Activated CD4-positive, CD25-positive, alpha-beta regulatory T cell (primary cell): ENCODE data around the gene ST7.
A peak's percentile ranks its signal among the peaks of the same experiment; 100 is the strongest.
"Not testable (repeated sequence)": the region's sequence is repeated elsewhere in the genome, so short reads cannot be mapped to it uniquely, and the experiment has no call there.

Source experiments
- DNase-seq, 4 experiments: peaks; one replicate each; lab custom pipeline; 2025; lab: John Stamatoyannopoulos, UW

ST7 gene

DNA sequence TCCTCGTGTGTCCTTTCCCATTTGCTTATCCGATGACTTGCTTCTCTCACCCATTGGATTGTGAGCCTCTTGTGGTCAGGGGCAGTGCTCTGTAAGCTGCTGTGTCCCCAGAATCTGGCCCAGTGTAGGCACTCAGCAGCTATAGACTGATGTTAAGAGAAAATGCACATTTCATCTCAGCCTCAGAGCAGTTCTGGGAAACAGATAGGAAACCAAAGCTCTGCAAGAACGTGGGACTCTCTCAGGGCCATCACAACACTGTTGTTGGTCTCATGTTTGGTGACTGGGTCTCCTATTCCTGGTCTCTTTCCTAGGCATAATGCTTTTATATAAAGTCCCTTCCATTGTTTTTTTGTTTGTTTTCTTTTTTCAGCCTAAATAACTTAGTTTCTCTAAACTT lies 141.2 kb downstream of the ST7 start:
- no peak for DNase-seq

DNA sequence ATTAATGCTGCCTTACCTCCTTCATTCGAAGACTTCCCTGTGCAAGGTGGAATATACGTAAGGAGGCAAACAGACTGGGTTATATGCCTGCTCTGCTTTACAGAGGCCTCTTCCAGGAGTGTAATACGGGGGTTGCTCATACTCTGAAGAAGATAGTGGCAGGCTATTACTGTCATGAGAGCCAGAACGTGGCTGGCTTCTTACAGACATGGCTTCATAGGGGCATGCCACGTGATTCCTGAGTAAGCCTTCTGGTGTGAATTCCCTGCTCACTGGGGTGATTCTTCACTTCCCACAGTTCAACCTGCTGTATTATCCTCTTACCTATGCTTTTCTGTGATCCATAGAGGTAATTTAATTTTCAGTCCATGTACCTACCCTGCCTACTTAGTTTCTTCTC lies 141.8 kb downstream of the ST7 start:
- DNase-seq = no peak

- DNase-seq = no peak
Observed at GRCh38 chr7:117096330-117096729, 143.0 kb downstream of the ST7 start.

- no peak for DNase-seq
Observed at GRCh38 chr7:117096942-117097341, 143.6 kb downstream of the ST7 start.

- no peak for DNase-seq
Observed at GRCh38 chr7:117097860-117098259, 144.6 kb downstream of the ST7 start.

DNA sequence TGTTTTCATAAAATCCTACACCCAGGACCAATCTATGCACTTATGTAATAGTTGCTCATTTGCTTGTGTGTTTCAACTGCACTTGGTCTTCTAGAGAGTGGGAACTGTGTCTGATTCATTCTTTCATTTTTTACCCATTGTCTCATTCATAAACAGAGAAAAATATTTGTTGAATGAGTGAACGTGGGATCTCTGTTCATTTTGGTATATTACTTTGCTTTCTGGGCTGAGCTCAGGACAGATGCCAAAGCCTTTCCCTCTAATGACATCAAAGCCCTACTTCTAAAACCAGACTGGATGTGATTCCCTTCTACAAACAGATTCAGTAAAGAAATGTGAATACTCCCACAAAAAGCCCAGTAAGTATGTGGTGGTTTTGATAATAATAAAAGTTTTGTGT lies 145.2 kb downstream of the ST7 start:
- no peak for DNase-seq

DNA sequence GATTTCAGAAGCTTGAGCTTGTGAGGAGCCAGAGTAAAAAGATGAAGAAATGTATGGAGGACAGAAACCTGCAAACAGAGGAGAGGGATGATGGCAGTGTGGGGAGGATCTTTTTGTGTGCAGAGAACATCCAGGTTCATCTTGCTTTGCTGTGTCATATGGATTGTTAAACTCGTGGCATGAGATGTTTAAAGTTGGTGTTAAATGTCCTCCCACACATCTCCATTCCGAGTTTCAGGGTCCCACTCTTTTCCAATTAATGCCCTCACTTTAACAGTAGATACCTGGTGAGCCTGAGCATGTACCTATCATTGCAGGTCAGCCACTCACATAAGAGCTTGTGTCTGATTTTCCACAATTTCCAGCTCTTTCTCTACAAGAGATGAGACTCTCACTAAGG lies 147.7 kb downstream of the ST7 start:
- DNase-seq = no peak

- peak in 2 of 4 experiments; percentile 1 to 8 for DNase-seq
Observed at GRCh38 chr7:117110480-117111315, 157.4 kb downstream of the ST7 start.

- no peak for DNase-seq
Observed at GRCh38 chr7:117111535-117111934, 158.2 kb downstream of the ST7 start.

DNA sequence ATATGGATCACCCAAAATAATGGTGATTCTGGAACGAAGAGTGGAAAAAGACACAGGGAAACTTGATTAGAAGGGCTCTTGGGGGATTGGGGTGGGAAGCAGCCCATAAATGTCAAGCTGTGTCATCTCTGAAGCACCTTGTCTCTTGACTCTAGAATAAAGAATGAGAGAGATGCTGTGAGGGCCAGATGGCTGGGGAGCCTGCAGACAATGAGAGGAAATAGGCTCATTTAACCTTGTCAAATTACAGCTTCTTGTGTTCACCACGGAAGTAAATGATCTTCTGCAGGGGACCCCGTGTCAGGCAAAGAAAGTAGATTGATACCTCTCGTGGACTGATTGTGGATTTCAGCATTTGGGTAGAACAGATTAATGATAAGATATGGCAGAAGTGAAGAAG lies 159.3 kb downstream of the ST7 start:
- no peak for DNase-seq

- DNase-seq = no peak
Observed at GRCh38 chr7:117113871-117114270, 160.6 kb downstream of the ST7 start.

DNA sequence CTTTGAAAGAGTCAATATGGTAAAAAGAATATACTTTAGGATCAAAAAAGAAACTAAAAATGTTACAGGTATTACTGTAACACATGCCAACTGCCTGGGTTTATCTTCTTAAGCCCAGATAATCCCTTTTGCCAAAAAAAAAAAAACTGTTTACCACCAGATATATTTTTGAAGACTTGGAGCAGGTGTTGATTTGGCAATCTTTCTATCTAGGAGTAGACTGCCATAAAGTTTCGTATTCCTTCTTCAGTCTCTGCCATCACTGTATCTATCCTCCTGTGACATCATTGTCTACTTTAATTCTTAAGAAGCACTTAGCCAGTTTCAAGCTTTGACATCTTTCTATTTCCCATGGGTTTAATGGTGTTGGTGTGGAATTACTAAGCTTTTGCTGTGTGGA lies 161.0 kb downstream of the ST7 start:
- no peak for DNase-seq

DNA sequence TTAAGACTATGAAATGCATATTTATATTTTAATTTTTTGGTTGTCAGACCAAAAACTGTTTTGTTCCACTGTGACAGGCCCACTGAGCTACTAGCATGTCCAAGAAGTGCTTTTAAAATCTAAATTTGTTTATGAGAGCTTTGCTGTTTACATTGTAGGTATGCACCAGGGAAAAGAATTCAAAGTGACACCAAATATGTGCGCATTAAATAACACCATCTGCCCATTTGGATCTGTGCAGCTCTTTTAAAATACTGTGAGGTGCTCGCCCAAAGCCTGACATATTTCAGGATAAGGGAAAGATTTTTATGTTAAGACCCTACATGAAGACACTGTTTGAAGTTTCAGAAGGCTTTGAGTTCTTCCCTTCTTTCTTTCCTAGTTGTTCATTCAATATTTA lies 162.9 kb downstream of the ST7 start:
- DNase-seq = no peak

- DNase-seq = no peak
Observed at GRCh38 chr7:117117172-117117571, 163.9 kb downstream of the ST7 start.

GRCh38 chr7:117118579-117119180 lies 165.4 kb downstream of the ST7 start:
- DNase-seq = no peak

DNA sequence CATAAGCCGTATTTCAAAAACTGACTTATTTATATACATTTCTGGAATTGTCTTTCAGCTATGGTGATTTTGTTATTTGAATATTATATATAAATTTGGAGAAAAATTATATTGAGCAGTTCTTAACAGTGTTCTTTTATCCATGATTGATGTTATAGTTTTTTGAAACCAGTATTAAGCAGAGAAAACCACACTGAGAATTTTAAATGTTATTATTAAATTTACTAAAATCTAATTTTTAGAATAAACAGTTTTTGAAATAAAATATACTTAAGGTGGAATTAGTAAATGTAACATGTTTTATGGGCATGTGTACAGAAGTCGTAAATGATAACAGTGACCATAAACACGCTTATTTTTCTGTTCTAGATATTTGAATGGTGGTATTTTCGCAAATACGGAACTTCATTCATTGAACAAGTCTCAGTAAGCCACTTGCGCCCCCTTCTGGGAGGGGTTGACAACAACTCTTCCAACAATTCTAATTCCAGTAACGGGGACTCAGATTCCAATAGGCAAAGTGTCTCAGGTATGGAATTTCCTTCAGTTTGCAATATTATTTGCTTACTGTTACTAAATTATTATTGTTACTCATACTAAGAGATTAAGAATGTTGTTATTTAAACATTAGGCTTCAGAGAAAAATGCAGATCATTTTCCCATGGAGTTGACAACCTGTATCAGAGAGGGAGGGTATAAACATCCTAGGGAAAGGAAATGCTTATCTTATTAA lies 166.1 kb downstream of the ST7 start:
- peak; percentile 41 to 78 (median 62) for DNase-seq

DNA sequence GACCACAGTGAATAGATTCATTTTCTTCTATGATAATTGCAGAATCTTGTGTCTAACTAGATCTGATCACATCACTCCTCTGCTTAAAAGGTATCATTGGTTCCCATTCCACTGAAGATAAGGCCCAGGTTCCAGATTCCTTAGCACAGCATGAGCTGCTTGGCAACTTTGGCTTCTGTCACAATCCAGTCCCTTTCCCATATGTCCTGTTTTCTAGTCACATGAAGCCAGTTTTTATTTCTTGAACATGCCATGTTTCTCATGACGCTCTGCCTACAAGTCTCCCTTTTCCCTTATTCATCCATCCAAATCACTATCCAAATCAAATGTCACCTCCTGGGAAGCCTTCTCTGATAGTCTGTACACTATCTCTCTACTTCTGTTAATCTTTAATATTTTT lies 167.0 kb downstream of the ST7 start:
- not testable (repeated sequence) for DNase-seq

DNA sequence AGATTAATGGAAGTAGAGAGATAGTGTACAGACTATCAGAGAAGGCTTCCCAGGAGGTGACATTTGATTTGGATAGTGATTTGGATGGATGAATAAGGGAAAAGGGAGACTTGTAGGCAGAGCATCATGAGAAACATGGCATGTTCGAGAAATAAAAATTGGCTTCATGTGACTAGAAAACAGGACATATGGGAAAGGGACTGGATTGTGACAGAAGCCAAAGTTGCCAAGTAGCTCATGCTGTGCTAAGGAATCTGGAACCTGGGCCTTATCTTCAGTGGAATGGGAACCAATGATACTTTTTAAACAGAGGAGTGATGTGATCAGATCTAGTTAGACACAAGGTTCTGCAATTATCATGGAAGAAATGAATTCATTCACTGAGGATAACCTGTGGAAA lies 168.7 kb downstream of the ST7 start:
- DNase-seq = not testable (repeated sequence)

DNA sequence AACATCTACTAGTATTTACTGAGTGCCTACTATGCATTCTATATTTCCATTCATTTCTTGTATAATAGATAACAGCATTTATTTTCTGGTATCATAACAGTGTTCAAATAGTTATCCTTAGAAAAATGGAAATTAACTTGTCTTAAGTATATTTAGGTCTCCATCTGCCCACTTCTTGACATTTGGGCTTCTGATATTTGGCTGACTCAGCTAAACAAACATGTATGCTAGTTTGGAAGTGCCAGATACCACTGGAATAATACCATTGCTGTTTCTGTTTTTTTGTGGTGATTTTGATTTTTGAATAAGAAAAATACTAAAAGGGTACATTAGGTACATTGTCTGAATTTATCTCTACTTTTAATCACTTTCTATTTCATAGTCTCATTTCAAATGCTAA lies 169.2 kb downstream of the ST7 start:
- DNase-seq = no peak

DNA sequence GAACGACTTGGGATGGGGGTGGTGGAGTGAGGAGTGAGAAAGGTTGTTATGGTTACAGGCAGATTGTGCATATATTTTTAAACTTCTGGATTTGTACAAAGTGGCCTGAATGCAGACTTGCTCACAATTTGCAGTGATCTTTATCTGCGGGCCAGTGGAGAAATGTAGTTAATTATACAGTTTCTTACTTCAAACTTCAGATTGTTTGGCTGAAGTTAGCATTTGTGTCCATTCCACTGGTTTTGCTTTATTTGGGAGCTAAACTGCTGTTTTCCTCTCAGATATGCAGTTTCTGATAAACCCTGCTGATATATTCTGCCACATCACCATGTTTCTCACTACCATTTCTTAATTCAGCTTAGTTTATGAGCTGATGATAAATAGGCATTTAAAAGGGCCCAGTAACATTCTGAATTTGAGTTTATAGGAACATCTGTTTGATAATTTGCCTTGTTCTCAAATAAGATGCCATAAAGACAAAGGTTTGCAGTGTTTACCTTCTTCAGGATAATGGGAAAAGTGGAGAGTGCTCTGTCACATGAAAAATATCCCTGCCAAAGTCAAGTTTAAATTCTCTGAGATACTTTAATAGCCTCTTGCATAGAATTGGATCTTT lies 170.1 kb downstream of the ST7 start:
- DNase-seq = no peak

DNA sequence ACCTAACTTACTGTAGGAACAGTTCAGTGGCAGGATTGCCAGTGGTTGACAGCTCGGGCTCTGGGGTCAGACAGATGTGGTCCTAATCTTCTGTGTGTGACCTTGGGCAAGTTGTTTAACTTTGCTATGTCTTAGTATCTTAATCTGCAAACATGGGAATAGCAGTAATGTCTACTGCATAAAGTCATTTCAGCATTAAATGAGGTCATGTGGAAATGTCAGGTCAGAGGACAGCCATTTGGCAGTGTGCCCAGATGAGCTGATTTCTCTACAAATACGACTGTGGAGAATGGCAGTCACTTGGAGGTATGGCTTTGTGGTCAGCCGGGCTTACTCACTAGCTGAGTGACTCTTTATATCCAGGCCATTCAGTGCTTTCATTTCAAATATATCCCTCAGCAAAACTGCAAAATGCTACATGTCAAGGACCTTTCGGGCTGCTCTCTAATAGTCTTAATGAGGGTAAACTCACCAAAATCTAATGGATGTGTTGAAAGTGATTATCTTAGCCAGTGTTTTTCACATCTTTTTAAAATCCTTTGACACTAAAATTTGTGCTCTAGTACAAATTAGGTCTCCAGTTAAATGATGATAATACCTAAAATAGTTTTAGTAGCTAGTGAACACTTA lies 171.4 kb downstream of the ST7 start:
- peak in 3 of 4 experiments; percentile 1 to 44 (median 19) for DNase-seq

GRCh38 chr7:117126676-117127075 lies 173.4 kb downstream of the ST7 start:
- DNase-seq = no peak
